Heart left ventricle (tissue), 13 donors: ENCODE measurements around the gene IL10RB.

Source experiments
- POLR2A ChIP-seq, 2 donors: fragments of 450-650 bp; IDR thresholded peaks; one replicate each; pipeline ENCODE4 v1.6.1; 2017; ENCODE audit warnings: antibody characterized with exemption in 2 of 2, mild to moderate bottlenecking in 2 of 2, moderate library complexity in 2 of 2
- TF ChIP-seq, protein P1 (sequence below), 12 donors: fragments of 200-600 bp; sonication (generic) in 4 of 12; IDR thresholded peaks; one replicate each; pipeline versions ENCODE4 v1.5.0 to v1.8.0; 2018 to 2022; ENCODE audit warnings: antibody characterized with exemption in 12 of 12, mild to moderate bottlenecking in 5 of 12
- donor health status: ischemic (EF 13 %, LVEDD 7.1; RV severe dilation, severe dysfunction).
- donor health status: DM: no; HTN: yes; CAD: no.
- donor health status: DM: no; HTN: no; CAD: no.
- donor health status: ischemic (EF 25% LVEDD 6.9; RV normal size, moderate dysfunction).
- donor health status: ischemic (EF 25% LVEDD 5.7; RV mildly dilated, moderate dysfunction).
- donor health status: ischemic (EF 35%, LVEDD 5.7; RV mildly dilated, moderate dysfunction).
- donor health status: nonischemic (EF 11% LVEDD 7.7; RV severe dilation, severe dysfunction).
- donor health status: DM: yes; HTN: yes; CAD: no.
- donor health status: PGD.
- donor health status: ischemic (EF 29% LVEDD 5.4; RV normal size, mild dysfunction).
- donor health status: nonischemic (EF 23%, LVEDD 6.1; RV moderate dilation, normal function).

- TF ChIP-seq, protein P1, sequence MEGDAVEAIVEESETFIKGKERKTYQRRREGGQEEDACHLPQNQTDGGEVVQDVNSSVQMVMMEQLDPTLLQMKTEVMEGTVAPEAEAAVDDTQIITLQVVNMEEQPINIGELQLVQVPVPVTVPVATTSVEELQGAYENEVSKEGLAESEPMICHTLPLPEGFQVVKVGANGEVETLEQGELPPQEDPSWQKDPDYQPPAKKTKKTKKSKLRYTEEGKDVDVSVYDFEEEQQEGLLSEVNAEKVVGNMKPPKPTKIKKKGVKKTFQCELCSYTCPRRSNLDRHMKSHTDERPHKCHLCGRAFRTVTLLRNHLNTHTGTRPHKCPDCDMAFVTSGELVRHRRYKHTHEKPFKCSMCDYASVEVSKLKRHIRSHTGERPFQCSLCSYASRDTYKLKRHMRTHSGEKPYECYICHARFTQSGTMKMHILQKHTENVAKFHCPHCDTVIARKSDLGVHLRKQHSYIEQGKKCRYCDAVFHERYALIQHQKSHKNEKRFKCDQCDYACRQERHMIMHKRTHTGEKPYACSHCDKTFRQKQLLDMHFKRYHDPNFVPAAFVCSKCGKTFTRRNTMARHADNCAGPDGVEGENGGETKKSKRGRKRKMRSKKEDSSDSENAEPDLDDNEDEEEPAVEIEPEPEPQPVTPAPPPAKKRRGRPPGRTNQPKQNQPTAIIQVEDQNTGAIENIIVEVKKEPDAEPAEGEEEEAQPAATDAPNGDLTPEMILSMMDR (IDR thresholded peaks at IDR 0.05), result no peak
- TF ChIP-seq POLR2A (IDR thresholded peaks at IDR 0.05), result no peak
Observed at GRCh38 chr21:33309778-33310177, 43.6 kb downstream of the IL10RB start.
